Glutamatergic neuron (in vitro differentiated cells): Measurements from ENCODE around the gene PBOV1. TPM values are rescaled to one million over a fixed set of nuclear protein-coding genes. Genes with fewer than 3 reads are reported as not detected.

Source experiments
- DNase-seq: peaks from one replicate; pipeline ENCODE4 v3.0.0; 2022
- H3K27ac Mint-ChIP-seq: one replicate; pipeline ENCODE4 v1.8.0; 2020; ENCODE audit warnings: mild to moderate bottlenecking, mixed read lengths, inconsistent platforms; ENCODE audit not compliant: unreplicated experiment
- H3K27me3 Mint-ChIP-seq: one replicate; pipeline ENCODE4 v1.8.0; 2020; ENCODE audit warnings: mild to moderate bottlenecking, moderate library complexity, mixed read lengths, inconsistent platforms; ENCODE audit not compliant: unreplicated experiment
- H3K36me3 Mint-ChIP-seq: one replicate; pipeline ENCODE4 v1.8.0; 2020; ENCODE audit warnings: mild to moderate bottlenecking, mixed read lengths, inconsistent platforms; ENCODE audit not compliant: unreplicated experiment
- H3K4me1 Mint-ChIP-seq: one replicate; pipeline ENCODE4 v1.8.0; 2020; ENCODE audit warnings: mild to moderate bottlenecking, low read depth, mixed read lengths, inconsistent platforms; ENCODE audit not compliant: unreplicated experiment
- H3K4me3 Mint-ChIP-seq: one replicate; pipeline ENCODE4 v1.8.0; 2020; ENCODE audit warnings: mild to moderate bottlenecking, mixed read lengths, inconsistent platforms; ENCODE audit not compliant: unreplicated experiment
- H3K9me3 Mint-ChIP-seq: one replicate; pipeline ENCODE4 v1.8.0; 2020; ENCODE audit warnings: mild to moderate bottlenecking, moderate library complexity, mixed read lengths, inconsistent platforms; ENCODE audit not compliant: unreplicated experiment
- CTCF ChIP-seq: fragments of 200-600 bp; sonication (generic); IDR thresholded peaks from one replicate; pipeline ENCODE4 v1.5.0; 2021; ENCODE audit not compliant: partially characterized antibody, unreplicated experiment
- total RNA-seq: library from RNA; stranded (reverse); fragmentation: NEBNext Ultra II Directional; extraction: Animal tissue kit (Norgen Biotek cat#: 25700); gene quantifications from one replicate; pipeline ENCODE4 v1.2.1, GENCODE V29; 2021; ENCODE audit not compliant: unreplicated experiment

Gene PBOV1
- total RNA-seq, 1 donor from 2014 or later: not detected

GRCh38 chr6:138194287-138194686 lies 24.0 kb downstream of the PBOV1 start:
- no peak for DNase-seq
- Mint-ChIP-seq H3K9me3 (peaks cover 3% of the 10 kb centered on the region), H3K27ac (no peak overlapping the region), H3K27me3 (peaks cover 2% of the 10 kb centered on the region), H3K36me3 (no peaks in the 10 kb centered on the region), H3K4me3 (no peak overlapping the region), H3K4me1 (no peaks in the 10 kb centered on the region)
- TF ChIP-seq CTCF: no peak

DNA sequence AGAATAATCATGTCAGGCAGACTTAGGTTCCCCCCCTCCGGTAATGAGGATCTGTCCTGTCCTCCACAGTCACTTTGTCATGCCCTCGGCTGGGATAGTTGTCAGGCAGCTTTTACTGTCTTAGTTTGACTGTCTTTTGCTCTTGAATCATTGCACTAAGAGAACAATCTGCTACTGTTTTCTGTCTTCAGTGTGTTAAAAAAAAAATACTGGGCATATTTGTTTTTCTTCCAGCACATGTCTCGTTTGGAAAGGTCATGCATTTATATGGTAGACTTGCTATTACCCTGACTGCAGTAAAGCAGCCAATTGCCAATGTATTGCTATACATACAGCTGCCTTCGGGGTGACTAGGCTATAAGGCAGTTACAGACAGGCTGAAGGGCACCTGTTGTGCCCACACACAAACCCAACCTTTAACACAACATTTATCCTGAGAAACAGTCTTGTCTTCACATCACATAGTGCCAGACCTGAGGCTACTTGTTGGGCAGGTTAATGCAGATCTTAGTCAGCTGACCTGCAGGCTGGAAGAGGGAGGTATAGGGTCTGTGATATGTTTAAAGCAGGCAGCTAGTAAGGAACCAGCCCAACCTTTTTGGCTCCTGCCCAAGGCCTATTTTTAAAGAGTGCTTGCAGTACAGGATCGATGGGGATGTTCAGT lies 29.9 kb downstream of the PBOV1 start:
- Mint-ChIP-seq H3K9me3 (no peaks in the 10 kb centered on the region), H3K36me3 (no peaks in the 10 kb centered on the region), H3K4me3 (no peak overlapping the region), H3K4me1 (peaks cover 7% of the 10 kb centered on the region), H3K27me3 (no peaks in the 10 kb centered on the region), H3K27ac (no peak overlapping the region)
- no peak for TF ChIP-seq CTCF
- no peak for DNase-seq

- no peak for TF ChIP-seq CTCF
- no peaks in the 10 kb centered on the region for H3K27me3 Mint-ChIP-seq
- no peak overlapping the region for H3K27ac Mint-ChIP-seq
- no peaks in the 10 kb centered on the region for H3K36me3 Mint-ChIP-seq
- DNase-seq: no peak
- H3K4me1 Mint-ChIP-seq: peaks cover 16% of the 10 kb centered on the region
- H3K9me3 Mint-ChIP-seq: no peaks in the 10 kb centered on the region
- no peak overlapping the region for H3K4me3 Mint-ChIP-seq
These were observed 31.1 kb downstream of the PBOV1 start for GRCh38 chr6:138187156-138187555.

DNA sequence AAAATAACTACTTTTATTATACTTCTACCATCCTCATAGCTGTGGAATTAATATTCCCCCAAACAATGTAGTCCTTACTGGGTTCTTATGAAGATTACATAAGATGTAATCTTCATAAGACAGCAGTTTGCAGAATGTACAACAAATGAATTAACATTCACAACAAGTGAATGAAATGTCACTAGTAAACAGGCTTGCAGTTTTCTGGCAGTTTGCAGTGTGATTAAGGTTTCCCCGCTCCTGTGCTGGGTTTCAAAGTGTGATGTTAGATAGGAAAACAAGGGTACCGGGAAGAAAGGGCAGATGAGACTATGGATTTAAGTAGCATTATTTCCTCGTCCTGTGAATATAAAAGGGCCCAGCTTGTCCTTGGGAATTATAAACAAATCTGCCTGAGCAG lies 34.1 kb downstream of the PBOV1 start:
- peaks cover 1% of the 10 kb centered on the region for H3K9me3 Mint-ChIP-seq
- no peak for DNase-seq
- H3K36me3 Mint-ChIP-seq: no peaks in the 10 kb centered on the region
- no peaks in the 10 kb centered on the region for H3K27me3 Mint-ChIP-seq
- no peak overlapping the region for H3K27ac Mint-ChIP-seq
- TF ChIP-seq CTCF: no peak
- peaks cover 17% of the 10 kb centered on the region for H3K4me1 Mint-ChIP-seq
- no peak overlapping the region for H3K4me3 Mint-ChIP-seq

DNA sequence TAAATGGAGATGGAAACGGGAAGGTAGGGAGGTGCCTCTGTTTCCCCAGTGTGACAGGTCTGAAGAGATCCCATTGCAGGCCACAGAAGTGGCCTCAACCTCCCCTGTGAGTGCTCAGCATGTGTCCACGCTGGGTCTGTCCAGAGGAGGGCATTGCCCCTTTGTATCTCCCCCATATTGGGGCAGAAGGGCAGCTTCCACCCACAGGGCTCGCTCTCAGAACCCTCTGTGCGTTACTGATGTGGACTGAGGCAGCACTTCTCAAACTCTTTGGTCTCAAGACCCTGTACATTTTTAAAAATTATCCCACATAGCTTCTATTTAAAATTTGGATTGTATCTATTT lies 34.5 kb downstream of the PBOV1 start:
- Mint-ChIP-seq H3K4me3 (no peak overlapping the region), H3K36me3 (no peaks in the 10 kb centered on the region), H3K27ac (no peak overlapping the region), H3K9me3 (peaks cover 1% of the 10 kb centered on the region), H3K4me1 (peaks cover 17% of the 10 kb centered on the region), H3K27me3 (no peaks in the 10 kb centered on the region)
- no peak for TF ChIP-seq CTCF
- no peak for DNase-seq
